NCI-H146 treated with DMSO at 0.1 percent for 48 hours (cell line): ENCODE measurements around the gene WDR91.
"Not testable (repeated sequence)": the region's sequence is repeated elsewhere in the genome, so short reads cannot be mapped to it uniquely, and the experiment has no call there.

ENCODE experiments used
- DNase-seq: peaks from one replicate; lab custom pipeline; 2025; ENCODE audit not compliant: unreplicated experiment; lab: John Stamatoyannopoulos, UW

The WDR91 gene

GRCh38 chr7:135180122-135180521, 31.2 kb downstream of the WDR91 start:
- DNase-seq: no peak

- no peak for DNase-seq
These were observed 31.9 kb downstream of the WDR91 start for GRCh38 chr7:135179321-135179925.

GRCh38 chr7:135178364-135178763, 33.0 kb downstream of the WDR91 start:
- DNase-seq: no peak

- DNase-seq: no peak
These were observed 34.2 kb downstream of the WDR91 start for GRCh38 chr7:135177028-135177696.

- DNase-seq: no peak
These were observed 35.4 kb downstream of the WDR91 start for GRCh38 chr7:135175931-135176330.

GRCh38 chr7:135174941-135175340, 36.4 kb downstream of the WDR91 start:
- no peak for DNase-seq

GRCh38 chr7:135173916-135174315, 37.4 kb downstream of the WDR91 start:
- DNase-seq: not testable (repeated sequence)

- not testable (repeated sequence) for DNase-seq
These were observed 39.6 kb downstream of the WDR91 start for GRCh38 chr7:135171581-135172291.

GRCh38 chr7:135170998-135171481, 40.3 kb downstream of the WDR91 start:
- DNase-seq: not testable (repeated sequence)

- DNase-seq: peak; percentile 82
These were observed 40.9 kb downstream of the WDR91 start, which contains the start of gene CYREN for GRCh38 chr7:135170274-135170997. Gene CYREN, minus strand, starts transcription at chr7:135170707. Its CDS starts 1,785 bp downstream, at chr7:135168922.

- DNase-seq: no peak
These were observed 41.4 kb downstream of the WDR91 start for GRCh38 chr7:135169964-135170273.

GRCh38 chr7:135169141-135169963, 42.0 kb downstream of the WDR91 start:
- DNase-seq: no peak

- no peak for DNase-seq
These were observed 42.7 kb downstream of the WDR91 start for GRCh38 chr7:135168489-135169140.

- no peak for DNase-seq
These were observed 43.3 kb downstream of the WDR91 start for GRCh38 chr7:135168001-135168400.

GRCh38 chr7:135167365-135167917, 43.9 kb downstream of the WDR91 start:
- DNase-seq: no peak

- no peak for DNase-seq
These were observed 44.9 kb downstream of the WDR91 start for GRCh38 chr7:135166338-135166990.

- no peak for DNase-seq
These were observed 45.5 kb downstream of the WDR91 start for GRCh38 chr7:135165862-135166261.

GRCh38 chr7:135164357-135165061, 46.8 kb downstream of the WDR91 start:
- DNase-seq: no peak
